ENCODE results near the gene LMAN1L.

DNA sequence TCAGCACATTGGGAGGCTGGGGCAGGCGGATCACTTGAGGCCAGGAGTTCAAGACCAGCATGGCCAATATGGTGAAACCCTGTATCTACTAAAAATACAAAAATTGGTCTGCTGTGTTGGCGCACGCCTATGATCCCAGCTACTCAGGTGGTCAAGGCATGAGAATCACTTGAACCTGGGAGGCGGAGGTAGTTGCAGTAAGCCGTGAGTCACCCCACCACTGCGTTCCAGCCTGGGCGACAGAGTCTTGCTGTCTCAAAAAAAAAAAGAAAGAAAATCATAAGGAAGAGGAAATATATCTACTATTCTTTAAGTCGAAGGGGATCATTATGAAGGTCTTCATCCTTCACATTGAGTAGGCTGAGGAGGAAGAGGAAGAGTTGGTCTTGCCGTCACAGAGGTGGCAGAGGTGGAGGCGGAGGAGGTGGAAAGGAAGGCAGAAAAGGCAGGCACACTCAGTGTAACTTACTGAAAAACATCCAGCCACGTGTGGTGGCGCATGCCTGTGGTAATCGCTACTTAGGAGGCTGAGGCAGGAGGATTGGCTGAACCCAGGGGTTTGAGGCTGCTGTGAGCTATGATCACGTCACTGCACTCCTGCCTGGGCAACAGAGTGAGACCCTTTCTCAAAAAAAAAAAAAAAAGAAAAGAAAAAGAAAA lies 16.5 kb upstream of the LMAN1L start:
- TF ChIP-seq POLR2AphosphoS5 (IDR thresholded peaks at IDR 0.05; ENCODE audit: low read depth, low read length) (no peak), TAF1 (IDR thresholded peaks at IDR 0.05; ENCODE audit: borderline replicate concordance, insufficient read depth, low read length) (no peak)
